ENCODE results near the gene GSTT2B. TPM values are rescaled to one million over a fixed set of nuclear protein-coding genes. Genes with fewer than 3 reads are reported as not detected.

The GSTT2B gene, protein sequence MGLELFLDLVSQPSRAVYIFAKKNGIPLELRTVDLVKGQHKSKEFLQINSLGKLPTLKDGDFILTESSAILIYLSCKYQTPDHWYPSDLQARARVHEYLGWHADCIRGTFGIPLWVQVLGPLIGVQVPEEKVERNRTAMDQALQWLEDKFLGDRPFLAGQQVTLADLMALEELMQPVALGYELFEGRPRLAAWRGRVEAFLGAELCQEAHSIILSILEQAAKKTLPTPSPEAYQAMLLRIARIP
- 4.6 TPM for total RNA-seq

GRCh38 chr22:23961084-23961771 is at the start of gene GSTT2B:
Gene GSTT2B (minus strand): TSS chr22:23961195. CDS start chr22:23961131, 64 bp downstream.

DNA sequence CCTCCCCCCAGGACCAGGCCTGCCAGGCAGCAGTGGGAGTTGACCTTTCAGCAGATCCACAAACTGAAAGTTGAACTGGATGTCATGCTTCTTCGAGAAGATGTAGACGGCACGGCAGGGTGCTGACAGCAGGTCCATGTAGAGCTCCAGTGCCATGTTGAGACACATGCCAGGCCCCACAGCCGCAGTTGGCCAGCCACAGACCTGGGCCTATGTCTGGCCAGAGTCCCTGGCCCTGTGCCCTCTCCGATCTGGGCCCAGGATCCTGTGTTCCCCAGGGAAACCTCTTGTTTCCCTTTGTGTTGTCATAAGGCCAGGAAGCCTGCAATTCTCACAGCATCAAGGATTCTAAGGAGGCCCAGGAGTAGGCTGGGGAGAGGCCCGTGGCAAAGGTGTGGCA is 44.2 kb upstream of the GSTT2B start, which contains the start of gene GSTT4:
Gene GSTT4 (minus strand): TSS at position 253 of the 400 bp plus-strand sequence. CDS start 97 bp downstream, at position 156.

DNA sequence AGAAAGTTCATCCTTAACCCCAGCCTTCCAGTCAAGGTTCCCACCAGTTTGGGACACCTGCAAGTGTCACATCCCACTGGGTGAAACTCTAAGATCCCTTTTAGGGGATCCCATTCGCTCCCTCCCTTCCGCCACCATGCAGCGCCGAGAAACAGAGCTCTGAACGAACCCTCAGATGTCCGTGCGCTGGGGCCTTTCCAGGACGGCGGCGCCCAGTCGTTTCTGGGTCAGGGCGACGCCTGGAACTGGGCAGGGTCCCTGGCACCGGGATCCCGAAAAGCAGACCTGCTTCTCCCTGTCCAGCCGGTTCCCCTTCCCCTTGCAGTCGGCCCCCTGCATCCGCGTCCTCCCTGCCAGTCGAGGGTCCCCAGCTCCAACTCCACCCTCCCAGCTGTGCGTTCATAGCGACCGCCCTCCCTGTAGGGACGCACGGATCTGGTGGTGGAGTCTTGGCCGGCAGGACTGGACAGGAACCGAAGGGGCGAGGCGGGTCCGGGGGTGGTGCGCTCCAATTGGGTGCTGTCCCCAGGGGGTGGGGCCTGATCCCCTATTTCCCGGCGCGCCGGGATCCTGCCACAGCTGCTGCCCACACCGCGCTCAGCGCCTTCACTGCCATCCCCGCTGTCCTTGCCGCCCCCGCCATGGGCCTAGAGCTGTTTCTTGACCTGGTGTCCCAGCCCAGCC is 18.7 kb upstream of the GSTT2B start, which contains the start of gene GSTT2:
Gene GSTT2 (plus strand): TSS at position 578 of the 684 bp plus-strand sequence.

GRCh38 chr22:23974345-23974744 is 13.3 kb upstream of the GSTT2B start, which contains the start of gene DDT:
Gene DDT (minus strand): TSS chr22:23974441. CDS start chr22:23974414, 27 bp downstream.

DNA sequence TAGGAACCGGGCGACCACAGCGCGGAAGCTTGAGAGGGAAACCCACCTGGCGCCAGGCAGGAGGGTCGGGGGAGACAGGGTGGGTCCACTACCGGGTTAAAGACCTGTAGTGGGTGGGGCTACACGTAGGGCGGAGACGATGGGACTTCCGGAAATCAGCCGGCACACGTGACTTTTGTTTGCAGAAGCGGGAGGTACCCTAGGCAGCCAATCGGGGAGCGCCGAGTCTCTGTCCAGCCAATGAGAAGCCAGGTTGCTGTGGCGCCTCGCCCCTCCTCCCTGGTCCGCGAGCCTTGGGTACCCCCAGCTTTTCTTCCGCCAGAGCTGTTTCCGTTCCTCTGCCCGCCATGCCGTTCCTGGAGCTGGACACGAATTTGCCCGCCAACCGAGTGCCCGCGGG is 5.6 kb upstream of the GSTT2B start, which contains the start of gene DDTL:
Gene DDTL (plus strand): TSS at position 321 of the 400 bp plus-strand sequence. CDS start 27 bp downstream, at position 348.

Other genes with a start within 250 kb of the GSTT2B start
- 4.6 TPM for gene ZNF70, start 210.1 kb downstream of the GSTT2B start, total RNA-seq
- gene VPREB3, start 206.8 kb downstream of the GSTT2B start, total RNA-seq: not detected
- gene C22orf15, start 198.2 kb downstream of the GSTT2B start, total RNA-seq: 2.1 TPM
- 8.3 TPM for gene CHCHD10, start 193.2 kb downstream of the GSTT2B start, total RNA-seq
- gene MMP11, start 188.3 kb downstream of the GSTT2B start, total RNA-seq: 14.3 TPM
- 30.9 TPM for gene SMARCB1, start 174.2 kb downstream of the GSTT2B start, total RNA-seq
- gene DERL3, start 122.2 kb downstream of the GSTT2B start, total RNA-seq: 1.6 TPM
- 25.6 TPM for gene SLC2A11, start 103.3 kb downstream of the GSTT2B start, total RNA-seq
- gene MIF, start 66.8 kb downstream of the GSTT2B start, total RNA-seq: 160 TPM
- gene DDTL, start 5.7 kb upstream of the GSTT2B start, total RNA-seq: 3.9 TPM
- 48.2 TPM for gene DDT, start 13.2 kb upstream of the GSTT2B start, total RNA-seq
- 0.46 TPM for gene GSTT2, start 18.9 kb upstream of the GSTT2B start, total RNA-seq
- not detected for gene GSTT4, start 44.3 kb upstream of the GSTT2B start, total RNA-seq
- gene CABIN1, start 50.1 kb upstream of the GSTT2B start, total RNA-seq: 42.4 TPM
- gene SUSD2, start 220.3 kb upstream of the GSTT2B start, total RNA-seq: 0.23 TPM